IPS-18a (cell line): ENCODE measurements around the gene ECE1.
"Not testable (repeated sequence)": the region's sequence is repeated elsewhere in the genome, so short reads cannot be mapped to it uniquely, and the experiment has no call there.

Experiments used
- H3K27ac ChIP-seq: one replicate; pipeline ENCODE4 v1.5.1; 2013; ENCODE audit warnings: low read length
- H3K27me3 ChIP-seq: one replicate; pipeline ENCODE4 v1.6.1; 2013; ENCODE audit warnings: mild to moderate bottlenecking, low read length; ENCODE audit not compliant: control insufficient read depth, insufficient read depth
- H3K36me3 ChIP-seq: one replicate; pipeline ENCODE4 v1.6.1; 2013; ENCODE audit warnings: low read depth, low read length; ENCODE audit not compliant: control insufficient read depth
- H3K4me1 ChIP-seq: one replicate; pipeline ENCODE4 v1.6.1; 2013; ENCODE audit warnings: low read depth, low read length; ENCODE audit not compliant: control insufficient read depth
- H3K4me3 ChIP-seq: one replicate; pipeline ENCODE4 v1.5.1; 2013; ENCODE audit warnings: low read length
- H3K9ac ChIP-seq: one replicate; pipeline ENCODE4 v1.6.1; 2013; ENCODE audit warnings: mild to moderate bottlenecking, low read length, moderate library complexity
- H3K9me3 ChIP-seq: one replicate; pipeline ENCODE4 v1.6.1; 2013; ENCODE audit warnings: low read depth, low read length; ENCODE audit not compliant: control insufficient read depth

The ECE1 gene

GRCh38 chr1:21174230-21174629, 116.0 kb downstream of the ECE1 start:
- no peaks in the 10 kb centered on the region for H3K36me3 ChIP-seq
- H3K27ac ChIP-seq, result no peak overlapping the region

GRCh38 chr1:21173096-21173495, 117.2 kb downstream of the ECE1 start:
- not testable (repeated sequence) for H3K27me3 ChIP-seq, H3K9me3 ChIP-seq, H3K36me3 ChIP-seq, H3K27ac ChIP-seq, H3K9ac ChIP-seq, H3K4me3 ChIP-seq
- H3K4me1 ChIP-seq, result peaks cover 11% of the 10 kb centered on the region

More at GRCh38 chr1:21174230-21174629, 116.0 kb downstream of the ECE1 start:
- Histone ChIP-seq H3K4me1 (peaks cover 11% of the 10 kb centered on the region), H3K4me3 (peak overlapping the region; percentile 78), H3K9me3 (no peaks in the 10 kb centered on the region), H3K9ac (peak overlapping the region; percentile 83), H3K27me3 (peaks cover 9% of the 10 kb centered on the region)

GRCh38 chr1:21170837-21171236, 119.4 kb downstream of the ECE1 start:
- not testable (repeated sequence) for H3K9me3 ChIP-seq, H3K27ac ChIP-seq
- H3K36me3 ChIP-seq, result peaks cover 16% of the 10 kb centered on the region

GRCh38 chr1:21168444-21168843, 121.8 kb downstream of the ECE1 start:
- H3K36me3 ChIP-seq, result peaks cover 26% of the 10 kb centered on the region
- H3K27ac ChIP-seq, result no peak overlapping the region
- no peaks in the 10 kb centered on the region for H3K9me3 ChIP-seq
- no peak overlapping the region for H3K9ac ChIP-seq
- H3K27me3 ChIP-seq, result no peaks in the 10 kb centered on the region
- no peak overlapping the region for H3K4me3 ChIP-seq
- H3K4me1 ChIP-seq, result no peaks in the 10 kb centered on the region

More at GRCh38 chr1:21170837-21171236, 119.4 kb downstream of the ECE1 start:
- not testable (repeated sequence) for H3K27me3 ChIP-seq, H3K4me3 ChIP-seq, H3K9ac ChIP-seq
- peaks cover 11% of the 10 kb centered on the region for H3K4me1 ChIP-seq
